LNCAP (cell line): ENCODE results near the gene PPM1J.
A peak's percentile ranks its signal among the peaks of the same experiment; 100 is the strongest.

ENCODE experiments used
- CTCF ChIP-seq: fragments of 450-650 bp; IDR thresholded peaks from 2 replicates; pipeline ENCODE4 v1.5.1; 2017; ENCODE audit warnings: mild to moderate bottlenecking

PPM1J gene

GRCh38 chr1:112710586-112710985 lies 4.5 kb downstream of the PPM1J start:
- no peak for TF ChIP-seq CTCF

- no peak for TF ChIP-seq CTCF
Observed at GRCh38 chr1:112710159-112710558, 5.0 kb downstream of the PPM1J start.

- no peak for TF ChIP-seq CTCF
Observed at GRCh38 chr1:112708489-112708888, 6.6 kb downstream of the PPM1J start.

- no peak for TF ChIP-seq CTCF
Observed at GRCh38 chr1:112708002-112708448, 7.1 kb downstream of the PPM1J start.

- peak; percentile 94 for TF ChIP-seq CTCF
Observed at GRCh38 chr1:112707221-112708001, 7.7 kb downstream of the PPM1J start.

- no peak for TF ChIP-seq CTCF
Observed at GRCh38 chr1:112706505-112707220, 8.5 kb downstream of the PPM1J start, which contains the start of gene RHOC. Gene RHOC (minus strand): TSS chr1:112707127. CDS start chr1:112703799, 3,328 bp downstream.

GRCh38 chr1:112704934-112705627 lies 10.1 kb downstream of the PPM1J start:
- no peak for TF ChIP-seq CTCF
